ENCODE measurements around the gene ATP6V1B1. TPM values are rescaled to one million over a fixed set of nuclear protein-coding genes. Genes with fewer than 3 reads are reported as not detected.
"Not testable (repeated sequence)": the region's sequence is repeated elsewhere in the genome, so short reads cannot be mapped to it uniquely, and the experiment has no call there.

ATP6V1B1 gene
- total RNA-seq, 2 donors from 2014 or later = 0.48 to 1.4 TPM

GRCh38 chr2:70994009-70994698 is 58.5 kb downstream of the ATP6V1B1 start:
- peak; percentile 84 for DNase-seq (ENCODE audit: low spot score)

GRCh38 chr2:70994699-70995425 is 59.2 kb downstream of the ATP6V1B1 start, which contains the start of gene TEX261:
Gene TEX261 (minus strand): TSS chr2:70994873. CDS start chr2:70994757, 116 bp downstream.
- peak; percentile 96 for DNase-seq (ENCODE audit: low spot score)
- intact Hi-C loops (cut with DNase I) = no loop called here

More at GRCh38 chr2:70994009-70994698, 58.5 kb downstream of the ATP6V1B1 start:
- intact Hi-C loops (cut with DNase I) = no loop called here

- peak; percentile 79 for DNase-seq (ENCODE audit: low spot score)
Measured at GRCh38 chr2:70995426-70995729, 59.7 kb downstream of the ATP6V1B1 start.

GRCh38 chr2:70998885-70999284 is 63.2 kb downstream of the ATP6V1B1 start:
- intact Hi-C loops (cut with DNase I); DNase-seq (ENCODE audit: low spot score): not testable (repeated sequence)

More at GRCh38 chr2:70995426-70995729, 59.7 kb downstream of the ATP6V1B1 start:
- intact Hi-C loops (cut with DNase I) = no loop called here

- peak; percentile 22 for DNase-seq (ENCODE audit: low spot score)
- intact Hi-C loops (cut with DNase I) = no loop called here
Measured at GRCh38 chr2:70999362-70999761, 63.7 kb downstream of the ATP6V1B1 start.

- intact Hi-C loops (cut with DNase I) = not testable (repeated sequence)
Measured at GRCh38 chr2:70999931-71000330, 64.2 kb downstream of the ATP6V1B1 start.

GRCh38 chr2:71000780-71001591 is 65.3 kb downstream of the ATP6V1B1 start:
- DNase-seq (ENCODE audit: low spot score) = peak; percentile 93
- intact Hi-C loops (cut with DNase I) = no loop called here

More at GRCh38 chr2:70999931-71000330, 64.2 kb downstream of the ATP6V1B1 start:
- DNase-seq (ENCODE audit: low spot score) = peak; percentile 56

GRCh38 chr2:71001592-71001927 is 65.9 kb downstream of the ATP6V1B1 start:
- DNase-seq (ENCODE audit: low spot score) = no peak
- intact Hi-C loops (cut with DNase I) = no loop called here

GRCh38 chr2:71001981-71002570 is 66.4 kb downstream of the ATP6V1B1 start:
- intact Hi-C loops (cut with DNase I) = no loop called here
- no peak for DNase-seq (ENCODE audit: low spot score)

GRCh38 chr2:71003396-71003795 is 67.7 kb downstream of the ATP6V1B1 start:
- intact Hi-C loops (cut with DNase I) = no loop called here
- no peak for DNase-seq (ENCODE audit: low spot score)

- intact Hi-C loops (cut with DNase I) = loop anchor here in 1 of 2 donors (2.0 kb wide), 1 partner anchor 41 kb away; no protein-coding TSS in a partner anchor
- DNase-seq (ENCODE audit: low spot score) = no peak
Measured at GRCh38 chr2:71003966-71004755, 68.5 kb downstream of the ATP6V1B1 start.

GRCh38 chr2:71004857-71005256 is 69.2 kb downstream of the ATP6V1B1 start:
- no peak for DNase-seq (ENCODE audit: low spot score)
- intact Hi-C loops (cut with DNase I) = loop anchor here in 1 of 2 donors (2.0 kb wide), 1 partner anchor 42 kb away; no protein-coding TSS in a partner anchor

- intact Hi-C loops (cut with DNase I) = loop anchor here in 1 of 2 donors (2.0 kb wide), 1 partner anchor 43 kb away; no protein-coding TSS in a partner anchor
- DNase-seq (ENCODE audit: low spot score) = no peak
Measured at GRCh38 chr2:71005271-71006202, 69.8 kb downstream of the ATP6V1B1 start.

GRCh38 chr2:71006323-71006722 is 70.6 kb downstream of the ATP6V1B1 start:
- no peak for DNase-seq (ENCODE audit: low spot score)
- intact Hi-C loops (cut with DNase I) = no loop called here

GRCh38 chr2:71006955-71007799 is 71.5 kb downstream of the ATP6V1B1 start:
- peak; percentile 42 for DNase-seq (ENCODE audit: low spot score)
- intact Hi-C loops (cut with DNase I) = no loop called here

GRCh38 chr2:71008342-71008741 is 72.6 kb downstream of the ATP6V1B1 start:
- DNase-seq (ENCODE audit: low spot score) = peak; percentile 75
- intact Hi-C loops (cut with DNase I) = no loop called here

- intact Hi-C loops (cut with DNase I) = not testable (repeated sequence)
- DNase-seq (ENCODE audit: low spot score) = peak; percentile 43
Measured at GRCh38 chr2:71011786-71012185, 76.1 kb downstream of the ATP6V1B1 start.

Data from posterior vena cava (tissue), 2 donors.